IMR-90 (cell line): ENCODE data around the gene FHAD1. TPM values are rescaled to one million over a fixed set of nuclear protein-coding genes. Genes with fewer than 3 reads are reported as not detected.

ENCODE experiments used
- ATAC-seq: fragments of 200-7000 bp; cut with Tn5 transposase; 2 replicates; pipeline ENCODE4 v1.9.1; 2020; ENCODE audit warnings: low read depth, mild to moderate bottlenecking, moderate library complexity
- BruUV-seq: library from RNA; stranded (reverse); fragments of 400-500 nt; replicated peaks from 2 replicates; lab custom pipeline; 2021; lab: Mats Ljungman, UMichigan
- CTCF ChIA-PET: fragments of 300-600 bp; formaldehyde crosslinking; extraction: SDS; loops from one replicate; lab custom pipeline; 2021; ENCODE audit warnings: antibody characterized with exemption; lab: Yijun Ruan, JAX
- POLR2A ChIA-PET: fragments of 300-600 bp; sonication (Branson Sonifier 250); formaldehyde crosslinking; loops from one replicate; lab custom pipeline; 2022; ENCODE audit warnings: antibody characterized with exemption; ENCODE audit not compliant: unreplicated experiment; lab: Charles Lee
- DNase-seq: peaks from one replicate; pipeline ENCODE4 v3.0.0; 2013
- H2AFZ ChIP-seq: replicated peaks from 2 replicates; pipeline ENCODE3; 2013; ENCODE audit warnings: low read length, mild to moderate bottlenecking; ENCODE audit not compliant: poor library complexity
- H2AK5ac ChIP-seq: 2 replicates; pipeline ENCODE4 v1.6.1; 2013; ENCODE audit warnings: low read depth, low read length, inconsistent platforms
- H2AK9ac ChIP-seq: replicated peaks from 2 replicates; pipeline ENCODE3; 2013; ENCODE audit warnings: mild to moderate bottlenecking, low read depth, low read length, moderate library complexity; ENCODE audit not compliant: poor library complexity
- H2BK120ac ChIP-seq: 2 replicates; pipeline ENCODE4 v1.6.1; 2013; ENCODE audit warnings: low read depth, low read length, inconsistent platforms
- H2BK15ac ChIP-seq: 3 replicates; pipeline ENCODE4 v1.6.1; 2013; ENCODE audit warnings: low read depth, low read length, inconsistent platforms
- H2BK20ac ChIP-seq: 2 replicates; pipeline ENCODE4 v1.6.1; 2013; ENCODE audit warnings: low read depth, mild to moderate bottlenecking, inconsistent platforms, low read length, moderate library complexity
- H2BK5ac ChIP-seq: 2 replicates; pipeline ENCODE4 v1.6.1; 2013; ENCODE audit warnings: mild to moderate bottlenecking, low read depth, low read length, inconsistent platforms; ENCODE audit not compliant: poor library complexity, severe bottlenecking
- H3K14ac ChIP-seq: replicated peaks from 2 replicates; pipeline ENCODE4 v1.6.1; 2013; ENCODE audit warnings: low read depth, low read length, inconsistent platforms
- H3K18ac ChIP-seq: 2 replicates; pipeline ENCODE4 v1.6.1; 2013; ENCODE audit warnings: low read depth, low read length, control low read depth
- H3K23ac ChIP-seq: 2 replicates; pipeline ENCODE4 v1.6.1; 2013; ENCODE audit warnings: low read depth, low read length, inconsistent platforms
- H3K27ac ChIP-seq: 2 replicates; pipeline ENCODE4 v1.5.1; 2013; ENCODE audit warnings: mild to moderate bottlenecking, control low read depth, low read length; ENCODE audit not compliant: insufficient read depth
- H3K27me3 ChIP-seq: 2 replicates; pipeline ENCODE4 v1.6.1; 2013; ENCODE audit warnings: low read length; ENCODE audit not compliant: control insufficient read depth, insufficient read depth
- H3K36me3 ChIP-seq: 2 replicates; pipeline ENCODE4 v1.6.1; 2013; ENCODE audit warnings: low read length, mixed read lengths; ENCODE audit not compliant: control insufficient read depth, insufficient read depth
- H3K4ac ChIP-seq: 2 replicates; pipeline ENCODE4 v1.6.1; 2013; ENCODE audit warnings: low read depth, low read length, inconsistent platforms
- H3K4me1 ChIP-seq: 2 replicates; pipeline ENCODE4 v1.6.1; 2013; ENCODE audit warnings: low read length, mixed read lengths; ENCODE audit not compliant: control insufficient read depth, insufficient read depth
- H3K4me2 ChIP-seq: 2 replicates; pipeline ENCODE4 v1.6.1; 2013; ENCODE audit warnings: low read depth, mild to moderate bottlenecking, control low read depth, low read length, moderate library complexity
- H3K4me3 ChIP-seq: 2 replicates; pipeline ENCODE4 v1.5.1; 2013; ENCODE audit warnings: low read depth, mild to moderate bottlenecking, control low read depth, low read length, moderate library complexity; ENCODE audit not compliant: insufficient read depth
- H3K56ac ChIP-seq: 2 replicates; pipeline ENCODE4 v1.6.1; 2013; ENCODE audit warnings: low read length, inconsistent platforms; ENCODE audit not compliant: insufficient read depth; ENCODE audit errors: extremely low read depth
- H3K79me1 ChIP-seq, 2 experiments: 2 replicates each; pipeline ENCODE4 v1.6.1; 2013; ENCODE audit warnings: low read length in 2 of 2, inconsistent platforms in 1 of 2, low read depth in 1 of 2
- H3K9ac ChIP-seq: 2 replicates; pipeline ENCODE4 v1.6.1; 2013; ENCODE audit warnings: low read depth, low read length, control low read depth
- H3K9me1 ChIP-seq: 2 replicates; pipeline ENCODE4 v1.6.1; 2013; ENCODE audit warnings: low read length, inconsistent platforms; ENCODE audit not compliant: insufficient read depth
- H3K9me3 ChIP-seq: 2 replicates; pipeline ENCODE4 v1.6.1; 2013; ENCODE audit warnings: low read length; ENCODE audit not compliant: control insufficient read depth, insufficient read depth
- H4K20me1 ChIP-seq: 2 replicates; pipeline ENCODE4 v1.6.1; 2013; ENCODE audit warnings: low read length, inconsistent platforms; ENCODE audit not compliant: insufficient read depth
- H4K5ac ChIP-seq: 2 replicates; pipeline ENCODE4 v1.6.1; 2013; ENCODE audit warnings: mild to moderate bottlenecking, low read depth, low read length, control low read depth
- H4K8ac ChIP-seq, 2 experiments: 2 replicates each; pipeline ENCODE4 v1.6.1; 2013; ENCODE audit warnings: low read depth in 2 of 2, low read length in 2 of 2, control low read depth in 1 of 2, inconsistent platforms in 1 of 2
- H4K91ac ChIP-seq: 2 replicates; pipeline ENCODE4 v1.6.1; 2013; ENCODE audit warnings: low read depth, low read length, inconsistent platforms; ENCODE audit not compliant: insufficient read depth
- MAFK ChIP-seq: IDR thresholded peaks from 2 replicates; pipeline ENCODE4 v1.6.1; 2012; ENCODE audit warnings: low read depth, low read length, improper control_type of control experiment
- POLR2A ChIP-seq: IDR thresholded peaks from 2 replicates; pipeline ENCODE4 v1.6.1; 2012; ENCODE audit warnings: mild to moderate bottlenecking, low read depth, low read length
- WGBS, 2 experiments: methylation state at CpG; one replicate each; pipeline versions ENCODE4 v1.1.5 to v1.1.7; 2013; ENCODE audit warnings: missing lambda C conversion rate in 2 of 2; ENCODE audit not compliant: insufficient read length in 1 of 2; ENCODE audit errors: extremely low coverage in 2 of 2; 5-methylcytosine and 5-hydroxymethylcytosine counted together
- dilution Hi-C: fragments of 300-500 bp; cut with HindIII; formaldehyde crosslinking; loops from one replicate; pipeline ENCODE4 v1.14.3; 2018; ENCODE audit warnings: low sequenced_read_pairs; ENCODE audit not compliant: unreplicated experiment
- in situ Hi-C: fragments of 300-500 bp; cut with MboI; formaldehyde crosslinking; loops from 3 replicates; pipeline ENCODE4 v1.14.3; 2019; ENCODE audit warnings: low sequenced_read_pairs, inconsistent platforms, mixed read lengths
- intact Hi-C: fragments of 100-400 bp; cut with micrococcal nuclease; formaldehyde crosslinking; loops from 2 replicates; pipeline ENCODE4 v1.10.0; 2022
- polyA plus RNA-seq, 3 experiments: library from polyadenylated mRNA; depleted of rRNA; stranded (reverse); fragments of >200 nt; gene quantifications; 2 replicates each; pipeline ENCODE4 v1.2.3, GENCODE V29; 2012; ENCODE audit warnings: low replicate concordance in 1 of 3
- total RNA-seq: library from RNA; depleted of rRNA; stranded (reverse); fragments of >200 nt; gene quantifications from 2 replicates; pipeline ENCODE4 v1.2.3, GENCODE V29; 2012
- TF ChIP-seq, protein P1 (sequence below): conservative IDR thresholded peaks from 2 replicates; pipeline ENCODE4 v1.5.1; 2012; ENCODE audit warnings: mild to moderate bottlenecking, low read depth, low read length, improper control_type of control experiment

FHAD1 gene
- total and polyA plus RNA-seq, 2 of the 4 experiments (the other 2 are of a cell fraction) = not detected

DNA sequence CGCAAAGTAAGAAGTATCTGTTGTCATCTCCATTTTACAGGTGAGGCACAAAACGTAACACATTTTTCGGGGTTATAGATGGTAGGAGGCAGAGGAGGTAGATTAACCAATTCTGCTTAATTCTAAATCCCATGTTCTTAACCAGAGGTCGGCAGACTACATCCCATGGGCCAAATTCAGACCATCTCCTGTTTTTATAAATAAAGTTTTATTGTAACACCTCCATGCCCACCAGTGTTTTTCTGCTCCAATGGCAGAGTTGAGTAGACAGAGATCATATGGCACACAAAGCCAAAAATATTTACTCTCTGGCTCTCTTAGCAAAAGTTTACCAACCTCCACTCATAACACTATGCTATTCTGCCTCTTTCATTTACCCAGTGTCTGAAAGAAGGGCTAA, 30.9 kb downstream of the FHAD1 start:
- H2BK5ac ChIP-seq = no peak overlapping the region
- peaks cover 13% of the 10 kb centered on the region for H3K27me3 ChIP-seq
- H3K79me1 ChIP-seq = no peaks in the 10 kb centered on the region
- H2AFZ ChIP-seq = no peak overlapping the region
- H3K18ac ChIP-seq = no peak overlapping the region
- H3K23ac ChIP-seq = no peak overlapping the region
- no peaks in the 10 kb centered on the region for H3K4me1 ChIP-seq
- H4K8ac ChIP-seq = no peak overlapping the region
- H3K4me2 ChIP-seq = no peak overlapping the region
- H3K4ac ChIP-seq = no peak overlapping the region
- H2AK9ac ChIP-seq = no peak overlapping the region
- in situ Hi-C loops (no loop called here), dilution Hi-C loops (no loop called here), intact Hi-C loops (no loop called here)
- no peak overlapping the region for H3K4me3 ChIP-seq
- H2BK15ac ChIP-seq = no peak overlapping the region
- no peak overlapping the region for H3K9ac ChIP-seq
- no TSS peak for BruUV-seq
- H4K91ac ChIP-seq = no peak overlapping the region
- DNase-seq (no peak), ATAC-seq (no peak)
- H3K9me3 ChIP-seq = no peaks in the 10 kb centered on the region
- H3K36me3 ChIP-seq = no peaks in the 10 kb centered on the region
- H2AK5ac ChIP-seq = no peak overlapping the region
- ChIA-PET CTCF (no interaction called here), POLR2A (no interaction called here)
- H4K5ac ChIP-seq = no peak overlapping the region
- H3K14ac ChIP-seq = no peak overlapping the region
- no peaks in the 10 kb centered on the region for H4K20me1 ChIP-seq
- H3K27ac ChIP-seq = no peak overlapping the region
- no peak overlapping the region for H2BK20ac ChIP-seq
- TF ChIP-seq POLR2A (no peak), MAFK (no peak)
- TF ChIP-seq, protein P1, sequence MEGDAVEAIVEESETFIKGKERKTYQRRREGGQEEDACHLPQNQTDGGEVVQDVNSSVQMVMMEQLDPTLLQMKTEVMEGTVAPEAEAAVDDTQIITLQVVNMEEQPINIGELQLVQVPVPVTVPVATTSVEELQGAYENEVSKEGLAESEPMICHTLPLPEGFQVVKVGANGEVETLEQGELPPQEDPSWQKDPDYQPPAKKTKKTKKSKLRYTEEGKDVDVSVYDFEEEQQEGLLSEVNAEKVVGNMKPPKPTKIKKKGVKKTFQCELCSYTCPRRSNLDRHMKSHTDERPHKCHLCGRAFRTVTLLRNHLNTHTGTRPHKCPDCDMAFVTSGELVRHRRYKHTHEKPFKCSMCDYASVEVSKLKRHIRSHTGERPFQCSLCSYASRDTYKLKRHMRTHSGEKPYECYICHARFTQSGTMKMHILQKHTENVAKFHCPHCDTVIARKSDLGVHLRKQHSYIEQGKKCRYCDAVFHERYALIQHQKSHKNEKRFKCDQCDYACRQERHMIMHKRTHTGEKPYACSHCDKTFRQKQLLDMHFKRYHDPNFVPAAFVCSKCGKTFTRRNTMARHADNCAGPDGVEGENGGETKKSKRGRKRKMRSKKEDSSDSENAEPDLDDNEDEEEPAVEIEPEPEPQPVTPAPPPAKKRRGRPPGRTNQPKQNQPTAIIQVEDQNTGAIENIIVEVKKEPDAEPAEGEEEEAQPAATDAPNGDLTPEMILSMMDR = no peak
- WGBS, 2 experiments = no CpG with 5 or more reads among the region's 4 CpGs
- H3K9me1 ChIP-seq = no peaks in the 10 kb centered on the region
- no peak overlapping the region for H3K56ac ChIP-seq
- no peak overlapping the region for H2BK120ac ChIP-seq
